Psoas muscle (tissue), 8 donors: Measurements from ENCODE around the gene VEPH1. TPM values are rescaled to one million over a fixed set of nuclear protein-coding genes. Genes with fewer than 3 reads are reported as not detected.

Source experiments
- ATAC-seq, 4 donors: fragments of 200-7000 bp; cut with Tn5 transposase; one replicate each; pipeline ENCODE4 v1.9.1; 2020; ENCODE audit warnings: moderate library complexity in 3 of 4, mild to moderate bottlenecking in 2 of 4
- DNase-seq, 2 donors: peaks; one replicate each; pipeline ENCODE4 v3.0.0-alpha.2; 2020
- H3K27ac ChIP-seq: fragments of 200-600 bp; one replicate; pipeline ENCODE4 v1.8.0; 2022
- H3K27me3 ChIP-seq, 3 donors: fragments of 200-600 bp in 1 of 3; one replicate each; pipeline versions ENCODE4 v1.6.1 to v1.8.0; 2013 to 2022; ENCODE audit warnings: low read length in 2 of 3, mild to moderate bottlenecking in 2 of 3, moderate library complexity in 1 of 3; ENCODE audit not compliant: insufficient read depth in 3 of 3
- H3K36me3 ChIP-seq, 2 donors: fragments of 200-600 bp in 1 of 2; one replicate each; pipeline versions ENCODE4 v1.6.1 to v1.8.0; 2013 to 2022; ENCODE audit warnings: low read depth in 1 of 2, mild to moderate bottlenecking in 1 of 2, moderate library complexity in 1 of 2; ENCODE audit not compliant: insufficient read depth in 1 of 2
- H3K4me1 ChIP-seq: fragments of 200-600 bp; one replicate; pipeline ENCODE4 v1.8.0; 2022
- H3K4me3 ChIP-seq: fragments of 200-600 bp; one replicate; pipeline ENCODE4 v1.8.0; 2022; ENCODE audit warnings: mild to moderate bottlenecking
- H3K9me3 ChIP-seq: fragments of 200-600 bp; one replicate; pipeline ENCODE4 v1.8.0; 2022
- CTCF ChIP-seq: fragments of 200-600 bp; IDR thresholded peaks from one replicate; pipeline ENCODE4 v1.8.0; 2022; ENCODE audit warnings: antibody characterized with exemption
- whole genome bisulfite sequencing, 3 donors: extraction: QIAGEN DNeasy Blood & Tissue Kit; methylation state at CpG; one replicate each; pipeline versions ENCODE4 v1.1.6 to v1.1.7; 2013; 5-methylcytosine and 5-hydroxymethylcytosine counted together
- intact Hi-C, 2 donors: fragments of 100-400 bp; cut with DNase I; formaldehyde crosslinking; loops; one replicate each; pipeline versions ENCODE4 v1.11.0 to v1.14.2; 2022
- polyA plus RNA-seq, 3 donors: library from polyadenylated mRNA; stranded (reverse); fragments of 200-250 nt; gene quantifications; one replicate each; pipeline ENCODE4 v1.2.3, GENCODE V29; 2013
- total RNA-seq, 4 donors: library from RNA; stranded (reverse); fragmentation: NEBNext Ultra II Directional in 2 of 4; extraction: Animal tissue kit (Norgen Biotek cat#: 25700) in 2 of 4; gene quantifications; one replicate each; pipeline versions ENCODE4 v1.2.1 to v1.2.4, GENCODE V29; 2021 to 2023
- donor health status: healthy with polysubstance abuse.
- donor health status: DM: no; HTN: no; CAD: no; lungs with moderate emphysema.
- donor health status: Bipolar disorder and iron deficiency.
- donor health status: healthy.
- donor health status: DM: yes; HTN: yes; CAD: no.
- donor health status: DM: no; HTN: no; CAD: no.
- donor health status: DM: no; HTN: no; CAD: no.
- donor health status: DM: yes; HTN: yes; CAD: no.

VEPH1 gene
- total and polyA plus RNA-seq, 7 donors = 0.14 to 0.34 (median 0.25) TPM; not detected in 2

- Histone ChIP-seq H3K4me1 (no peaks in the 10 kb centered on the region), H3K36me3 (no peaks in the 10 kb centered on the region), H3K9me3 (no peaks in the 10 kb centered on the region), H3K27me3 (no peaks in the 10 kb centered on the region), H3K27ac (no peak overlapping the region), H3K4me3 (no peak overlapping the region)
- DNase-seq (no peak), ATAC-seq (peak in 1 of 4 donors; percentile 48)
- intact Hi-C loops = no loop called here
- TF ChIP-seq CTCF = no peak
These were observed 17.4 kb upstream of the VEPH1 start for GRCh38 chr3:157520485-157521150.

GRCh38 chr3:157518881-157519280 is 15.7 kb upstream of the VEPH1 start:
- intact Hi-C loops = no loop called here
- no peak overlapping the region for H3K27ac ChIP-seq
- H3K36me3 ChIP-seq = no peaks in the 10 kb centered on the region
- H3K9me3 ChIP-seq = no peaks in the 10 kb centered on the region
- TF ChIP-seq CTCF = no peak
- ATAC-seq = no peak
- H3K27me3 ChIP-seq = no peaks in the 10 kb centered on the region
- H3K4me3 ChIP-seq = no peak overlapping the region
- H3K4me1 ChIP-seq = no peaks in the 10 kb centered on the region
- WGBS, 3 donors = 97 to 100% (median 98%) methylated on average over 1 of the region's 1 CpG
- no peak for DNase-seq

GRCh38 chr3:157516928-157517327 is 13.7 kb upstream of the VEPH1 start:
- Histone ChIP-seq H3K27me3 (no peaks in the 10 kb centered on the region), H3K4me1 (no peaks in the 10 kb centered on the region), H3K36me3 (no peaks in the 10 kb centered on the region), H3K27ac (no peak overlapping the region), H3K9me3 (no peaks in the 10 kb centered on the region), H3K4me3 (no peak overlapping the region)
- ATAC-seq (no peak), DNase-seq (no peak)
- no peak for TF ChIP-seq CTCF
- intact Hi-C loops = no loop called here

GRCh38 chr3:157515398-157515797 is 12.2 kb upstream of the VEPH1 start:
- WGBS, 3 donors = 66 to 69% (median 66%) methylated on average over 5 of the region's 5 CpGs
- Histone ChIP-seq H3K4me1 (no peaks in the 10 kb centered on the region), H3K4me3 (no peak overlapping the region), H3K27ac (no peak overlapping the region), H3K9me3 (no peaks in the 10 kb centered on the region), H3K27me3 (no peaks in the 10 kb centered on the region), H3K36me3 (no peaks in the 10 kb centered on the region)
- intact Hi-C loops = no loop called here
- ATAC-seq (no peak), DNase-seq (no peak)
- TF ChIP-seq CTCF = no peak

GRCh38 chr3:157514371-157514895 is 11.2 kb upstream of the VEPH1 start:
- Histone ChIP-seq H3K36me3 (no peaks in the 10 kb centered on the region), H3K27me3 (no peaks in the 10 kb centered on the region), H3K4me3 (no peak overlapping the region), H3K9me3 (no peaks in the 10 kb centered on the region), H3K27ac (no peak overlapping the region), H3K4me1 (no peaks in the 10 kb centered on the region)
- ATAC-seq (no peak), DNase-seq (no peak)
- no peak for TF ChIP-seq CTCF
- intact Hi-C loops = no loop called here
- WGBS, 3 donors = 62 to 77% (median 70%) methylated on average over 4 of the region's 4 CpGs
